ENCODE results near the gene ABCA5. TPM values are rescaled to one million over a fixed set of nuclear protein-coding genes. Genes with fewer than 3 reads are reported as not detected.

ABCA5 gene
- total and polyA plus RNA-seq, 10 of the 15 experiments (the other 5 are each of a cell fraction or from before 2014, with no cell fraction given), result 11.8 to 31.1 (median 18.1) TPM

GRCh38 chr17:69336996-69337395 is 10.1 kb upstream of the ABCA5 start:
- no peaks in the 10 kb centered on the region for H3K27me3 ChIP-seq (replicated peaks in 1 of 2; ENCODE audit: control insufficient read depth in 2 of 2, insufficient read depth in 2 of 2, low read length in 1 of 2)
- H3K4me2 ChIP-seq (ENCODE audit: control insufficient read depth, insufficient read depth), result no peak overlapping the region
- no peak for FAIRE-seq
- CTCF ChIA-PET, result interaction anchor here (3.7 to 5.1 kb wide), 2 partner anchors 58 to 185 kb away, joined by 31 to 71 read pairs; no protein-coding TSS in a partner anchor
- H3K9ac ChIP-seq (ENCODE audit: control insufficient read depth, insufficient read depth, low read length), result no peak overlapping the region
- SMC1A ChIA-PET (ENCODE audit: uncharacterized antibody, unreplicated experiment), result interaction anchor here (2.3 kb wide), 1 partner anchor 187 kb away, joined by 11 read pairs; no protein-coding TSS in a partner anchor
- BruUV-seq (replicated peaks), result no TSS peak
- no peak overlapping the region for H3K4me3 ChIP-seq
- no peak for ATAC-seq
- POLR2A ChIA-PET, result no interaction called here
- no peaks in the 10 kb centered on the region for H3K36me3 ChIP-seq (ENCODE audit: control insufficient read depth in 2 of 2, insufficient read depth in 2 of 2, low read length in 1 of 2)
- DNase-seq (ENCODE audit: low read depth, low spot score), result no peak
- H4K20me1 ChIP-seq (ENCODE audit: control insufficient read depth, insufficient read depth), result no peaks in the 10 kb centered on the region
- no peaks in the 10 kb centered on the region for H3K79me2 ChIP-seq (ENCODE audit: control insufficient read depth, insufficient read depth, low read length)
- in situ Hi-C loops (cut with MboI), result no loop called here
- RAD21 ChIA-PET (ENCODE audit: unreplicated experiment), result interaction anchor here (1.1 kb wide), 1 partner anchor 186 kb away, joined by 3 read pairs; no protein-coding TSS in a partner anchor
- H3K27ac ChIP-seq (ENCODE audit: control insufficient read depth, insufficient read depth), result no peak overlapping the region
- TF ChIP-seq, protein P1, sequence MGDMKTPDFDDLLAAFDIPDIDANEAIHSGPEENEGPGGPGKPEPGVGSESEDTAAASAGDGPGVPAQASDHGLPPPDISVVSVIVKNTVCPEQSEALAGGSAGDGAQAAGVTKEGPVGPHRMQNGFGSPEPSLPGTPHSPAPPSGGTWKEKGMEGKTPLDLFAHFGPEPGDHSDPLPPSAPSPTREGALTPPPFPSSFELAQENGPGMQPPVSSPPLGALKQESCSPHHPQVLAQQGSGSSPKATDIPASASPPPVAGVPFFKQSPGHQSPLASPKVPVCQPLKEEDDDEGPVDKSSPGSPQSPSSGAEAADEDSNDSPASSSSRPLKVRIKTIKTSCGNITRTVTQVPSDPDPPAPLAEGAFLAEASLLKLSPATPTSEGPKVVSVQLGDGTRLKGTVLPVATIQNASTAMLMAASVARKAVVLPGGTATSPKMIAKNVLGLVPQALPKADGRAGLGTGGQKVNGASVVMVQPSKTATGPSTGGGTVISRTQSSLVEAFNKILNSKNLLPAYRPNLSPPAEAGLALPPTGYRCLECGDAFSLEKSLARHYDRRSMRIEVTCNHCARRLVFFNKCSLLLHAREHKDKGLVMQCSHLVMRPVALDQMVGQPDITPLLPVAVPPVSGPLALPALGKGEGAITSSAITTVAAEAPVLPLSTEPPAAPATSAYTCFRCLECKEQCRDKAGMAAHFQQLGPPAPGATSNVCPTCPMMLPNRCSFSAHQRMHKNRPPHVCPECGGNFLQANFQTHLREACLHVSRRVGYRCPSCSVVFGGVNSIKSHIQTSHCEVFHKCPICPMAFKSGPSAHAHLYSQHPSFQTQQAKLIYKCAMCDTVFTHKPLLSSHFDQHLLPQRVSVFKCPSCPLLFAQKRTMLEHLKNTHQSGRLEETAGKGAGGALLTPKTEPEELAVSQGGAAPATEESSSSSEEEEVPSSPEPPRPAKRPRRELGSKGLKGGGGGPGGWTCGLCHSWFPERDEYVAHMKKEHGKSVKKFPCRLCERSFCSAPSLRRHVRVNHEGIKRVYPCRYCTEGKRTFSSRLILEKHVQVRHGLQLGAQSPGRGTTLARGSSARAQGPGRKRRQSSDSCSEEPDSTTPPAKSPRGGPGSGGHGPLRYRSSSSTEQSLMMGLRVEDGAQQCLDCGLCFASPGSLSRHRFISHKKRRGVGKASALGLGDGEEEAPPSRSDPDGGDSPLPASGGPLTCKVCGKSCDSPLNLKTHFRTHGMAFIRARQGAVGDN (IDR thresholded peaks at IDR 0.05), result no peak
- TF ChIP-seq ZSCAN29 (IDR thresholded peaks at IDR 0.05) (no peak), NR2C2 (IDR thresholded peaks at IDR 0.05; ENCODE audit: borderline replicate concordance, control insufficient read depth, insufficient read length, low read depth) (no peak), ZNF274 (IDR thresholded peaks at IDR 0.05; ENCODE audit: insufficient read depth, insufficient read length) (no peak), IRF4 (IDR thresholded peaks at IDR 0.05; ENCODE audit: low read depth, low read length) (no peak)
- TF ChIP-seq, protein P2, sequence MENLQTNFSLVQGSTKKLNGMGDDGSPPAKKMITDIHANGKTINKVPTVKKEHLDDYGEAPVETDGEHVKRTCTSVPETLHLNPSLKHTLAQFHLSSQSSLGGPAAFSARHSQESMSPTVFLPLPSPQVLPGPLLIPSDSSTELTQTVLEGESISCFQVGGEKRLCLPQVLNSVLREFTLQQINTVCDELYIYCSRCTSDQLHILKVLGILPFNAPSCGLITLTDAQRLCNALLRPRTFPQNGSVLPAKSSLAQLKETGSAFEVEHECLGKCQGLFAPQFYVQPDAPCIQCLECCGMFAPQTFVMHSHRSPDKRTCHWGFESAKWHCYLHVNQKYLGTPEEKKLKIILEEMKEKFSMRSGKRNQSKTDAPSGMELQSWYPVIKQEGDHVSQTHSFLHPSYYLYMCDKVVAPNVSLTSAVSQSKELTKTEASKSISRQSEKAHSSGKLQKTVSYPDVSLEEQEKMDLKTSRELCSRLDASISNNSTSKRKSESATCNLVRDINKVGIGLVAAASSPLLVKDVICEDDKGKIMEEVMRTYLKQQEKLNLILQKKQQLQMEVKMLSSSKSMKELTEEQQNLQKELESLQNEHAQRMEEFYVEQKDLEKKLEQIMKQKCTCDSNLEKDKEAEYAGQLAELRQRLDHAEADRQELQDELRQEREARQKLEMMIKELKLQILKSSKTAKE (IDR thresholded peaks at IDR 0.05; ENCODE audit: low read depth, poor library complexity, severe bottlenecking), result no peak
- H3K4me1 ChIP-seq (ENCODE audit: control insufficient read depth, insufficient read depth, low read length), result no peaks in the 10 kb centered on the region
- H3K9me3 ChIP-seq (replicated peaks; ENCODE audit: control insufficient read depth, insufficient read depth, low read length), result no peaks in the 10 kb centered on the region; the same call in 2 of the 3 replicates
- H2AFZ ChIP-seq (ENCODE audit: control insufficient read depth, low read depth, low read length), result no peak overlapping the region
- intact Hi-C loops (cut with micrococcal nuclease; ENCODE audit: unreplicated experiment), result no loop called here
- WGBS (ENCODE audit: insufficient coverage, insufficient replicate concordance, low lambda C conversion rate, missing lambda C conversion rate), result 0% methylated on average over 1 of the region's 1 CpG

All from GM12878 (cell line).